Thymus (tissue), 11 donors: ENCODE measurements around the gene UBR1. TPM values are rescaled to one million over a fixed set of nuclear protein-coding genes. Genes with fewer than 3 reads are reported as not detected.
A peak's percentile ranks its signal among the peaks of the same experiment; 100 is the strongest.
"Not testable (repeated sequence)": the region's sequence is repeated elsewhere in the genome, so short reads cannot be mapped to it uniquely, and the experiment has no call there.

ENCODE experiments used
- DNase-seq, 9 donors: peaks; one replicate each; pipeline ENCODE4 v3.0.0-alpha.2; 2013; ENCODE audit warnings: low spot score in 9 of 9, low read depth in 6 of 9, missing footprints in 1 of 9
- H3K27ac ChIP-seq, 2 donors: one replicate each; pipeline ENCODE4 v1.5.1; 2013; ENCODE audit warnings: control low read depth in 1 of 2, low read depth in 1 of 2, low read length in 1 of 2, mild to moderate bottlenecking in 1 of 2, moderate library complexity in 1 of 2
- H3K27me3 ChIP-seq, 2 donors: one replicate each; pipeline ENCODE4 v1.5.1; 2013; ENCODE audit warnings: low read length in 1 of 2; ENCODE audit not compliant: control insufficient read depth in 2 of 2, insufficient read depth in 1 of 2
- H3K36me3 ChIP-seq, 2 donors: one replicate each; pipeline ENCODE4 v1.5.1; 2013; ENCODE audit warnings: low read length in 1 of 2, mild to moderate bottlenecking in 1 of 2, moderate library complexity in 1 of 2; ENCODE audit not compliant: control insufficient read depth in 2 of 2, insufficient read depth in 2 of 2
- H3K4me1 ChIP-seq, 2 donors: one replicate each; pipeline ENCODE4 v1.5.1; 2013; ENCODE audit warnings: low read length in 2 of 2; ENCODE audit not compliant: control insufficient read depth in 2 of 2, insufficient read depth in 2 of 2
- H3K4me3 ChIP-seq, 2 donors: one replicate each; pipeline ENCODE4 v1.5.1; 2013; ENCODE audit warnings: low read length in 2 of 2, control low read depth in 1 of 2, mild to moderate bottlenecking in 1 of 2
- H3K9me3 ChIP-seq, 2 donors: one replicate each; pipeline ENCODE4 v1.5.1; 2013; ENCODE audit warnings: low read length in 1 of 2, mild to moderate bottlenecking in 1 of 2; ENCODE audit not compliant: control insufficient read depth in 2 of 2, insufficient read depth in 1 of 2
- WGBS: extraction: QIAGEN DNeasy Blood & Tissue Kit; methylation state at CpG from one replicate; pipeline ENCODE4 v1.1.7; 2013; 5-methylcytosine and 5-hydroxymethylcytosine counted together
- polyA plus RNA-seq: library from polyadenylated mRNA; stranded (reverse); fragments of 200-250 nt; gene quantifications from one replicate; pipeline ENCODE4 v1.2.3, GENCODE V29; 2013
- total RNA-seq: library from RNA; stranded (reverse); fragments of 120-200 nt; gene quantifications from one replicate; pipeline ENCODE4 v1.2.4, GENCODE V29; 2013
- donor health status: healthy.

Gene UBR1
- total and polyA plus RNA-seq, 2 donors: 10.2 to 23.0 TPM

GRCh38 chr15:43008150-43008549 lies 97.7 kb downstream of the UBR1 start:
- peaks cover 9 to 16% of the 10 kb centered on the region in 2 donors for H3K9me3 ChIP-seq
- peaks cover 35 to 41% of the 10 kb centered on the region in 2 donors for H3K36me3 ChIP-seq
- WGBS: 94% methylated on average over 14 of the region's 14 CpGs
- no peaks in the 10 kb centered on the region for H3K27me3 ChIP-seq
- no peaks in the 10 kb centered on the region for H3K4me1 ChIP-seq
- no peak for DNase-seq
- H3K27ac ChIP-seq: no peak overlapping the region
- no peak overlapping the region for H3K4me3 ChIP-seq

- peaks cover 9 to 16% of the 10 kb centered on the region in 2 donors for H3K9me3 ChIP-seq
- no peak for DNase-seq
- peaks cover 35 to 41% of the 10 kb centered on the region in 2 donors for H3K36me3 ChIP-seq
- H3K4me1 ChIP-seq: no peaks in the 10 kb centered on the region
- H3K4me3 ChIP-seq: no peak overlapping the region
- no peaks in the 10 kb centered on the region for H3K27me3 ChIP-seq
- no peak overlapping the region for H3K27ac ChIP-seq
- WGBS: 97% methylated on average over 1 of the region's 1 CpG
Observed at GRCh38 chr15:43007551-43007950, 98.3 kb downstream of the UBR1 start.

- DNase-seq: no peak
- Histone ChIP-seq H3K36me3 (peaks cover 38 to 41% of the 10 kb centered on the region in 2 donors), H3K4me3 (no peak overlapping the region), H3K4me1 (no peaks in the 10 kb centered on the region), H3K27me3 (no peaks in the 10 kb centered on the region), H3K9me3 (peaks cover 9 to 16% of the 10 kb centered on the region in 2 donors), H3K27ac (no peak overlapping the region)
- WGBS: 98% methylated on average over 3 of the region's 3 CpGs
Observed at GRCh38 chr15:43006991-43007390, 98.8 kb downstream of the UBR1 start.

GRCh38 chr15:43004886-43005595 lies 100.8 kb downstream of the UBR1 start:
- peaks cover 9 to 16% of the 10 kb centered on the region in 2 donors for H3K9me3 ChIP-seq
- H3K4me3 ChIP-seq, H3K27me3 ChIP-seq, H3K4me1 ChIP-seq, DNase-seq, H3K27ac ChIP-seq: not testable (repeated sequence)
- 97% methylated on average over 42 of the region's 42 CpGs for WGBS
- peaks cover 35 to 38% of the 10 kb centered on the region in 2 donors for H3K36me3 ChIP-seq

GRCh38 chr15:42999201-42999779 lies 106.5 kb downstream of the UBR1 start:
- WGBS: 97% methylated on average over 4 of the region's 4 CpGs
- peaks cover 13 to 20% of the 10 kb centered on the region in 2 donors for H3K36me3 ChIP-seq

GRCh38 chr15:42996871-42997270 lies 109.0 kb downstream of the UBR1 start:
- DNase-seq: no peak
- H3K36me3 ChIP-seq: peaks cover 15 to 22% of the 10 kb centered on the region in 2 donors
- no peaks in the 10 kb centered on the region for H3K4me1 ChIP-seq
- H3K27ac ChIP-seq: no peak overlapping the region
- H3K9me3 ChIP-seq: no peaks in the 10 kb centered on the region
- H3K27me3 ChIP-seq: no peaks in the 10 kb centered on the region
- WGBS: 99% methylated on average over 7 of the region's 7 CpGs
- H3K4me3 ChIP-seq: no peak overlapping the region

More at GRCh38 chr15:42999201-42999779, 106.5 kb downstream of the UBR1 start:
- Histone ChIP-seq H3K27me3 (no peaks in the 10 kb centered on the region), H3K4me3 (no peak overlapping the region), H3K9me3 (no peaks in the 10 kb centered on the region), H3K27ac (no peak overlapping the region), H3K4me1 (no peaks in the 10 kb centered on the region)
- DNase-seq: no peak

- no peaks in the 10 kb centered on the region for H3K9me3 ChIP-seq
- H3K36me3 ChIP-seq: peaks cover 17 to 21% of the 10 kb centered on the region in 2 donors
- no peak for DNase-seq
- no peaks in the 10 kb centered on the region for H3K4me1 ChIP-seq
- no peak overlapping the region for H3K27ac ChIP-seq
- 97% methylated on average over 2 of the region's 2 CpGs for WGBS
- no peak overlapping the region for H3K4me3 ChIP-seq
- H3K27me3 ChIP-seq: no peaks in the 10 kb centered on the region
Observed at GRCh38 chr15:42994546-42994945, 111.3 kb downstream of the UBR1 start.

GRCh38 chr15:42992626-42993025 lies 113.2 kb downstream of the UBR1 start:
- WGBS: 91% methylated on average over 3 of the region's 3 CpGs
- H3K27me3 ChIP-seq: no peaks in the 10 kb centered on the region
- no peaks in the 10 kb centered on the region for H3K4me1 ChIP-seq
- peak in 2 of 9 donors; percentile 2 to 13 for DNase-seq
- no peak overlapping the region for H3K27ac ChIP-seq
- H3K9me3 ChIP-seq: no peaks in the 10 kb centered on the region
- H3K4me3 ChIP-seq: no peak overlapping the region
- H3K36me3 ChIP-seq: peaks cover 14 to 33% of the 10 kb centered on the region in 2 donors

- H3K4me3 ChIP-seq: no peak overlapping the region
- WGBS: 98% methylated on average over 20 of the region's 20 CpGs
- peaks cover 19 to 48% of the 10 kb centered on the region in 2 donors for H3K36me3 ChIP-seq
- DNase-seq: no peak
- no peaks in the 10 kb centered on the region for H3K9me3 ChIP-seq
- H3K27ac ChIP-seq: no peak overlapping the region
- H3K27me3 ChIP-seq: no peaks in the 10 kb centered on the region
- H3K4me1 ChIP-seq: no peaks in the 10 kb centered on the region
Observed at GRCh38 chr15:42986693-42987342, 119.0 kb downstream of the UBR1 start.
